Adipocyte (in vitro differentiated cells): ENCODE measurements around the gene DPYSL4.

Experiments
- DNase-seq: peaks from one replicate; pipeline ENCODE4 v3.0.0-alpha.2; 2015; ENCODE audit warnings: low read depth
- H3K27me3 ChIP-seq: replicated peaks from 2 replicates; pipeline ENCODE4 v1.7.0; 2013; ENCODE audit warnings: mild to moderate bottlenecking, low read length, moderate library complexity; ENCODE audit not compliant: control insufficient read depth, insufficient read depth
- H3K36me3 ChIP-seq: 2 replicates; pipeline ENCODE4 v1.7.0; 2013; ENCODE audit warnings: low read length, mild to moderate bottlenecking, moderate library complexity; ENCODE audit not compliant: control insufficient read depth, insufficient read depth, severe bottlenecking
- H3K4me1 ChIP-seq: 2 replicates; pipeline ENCODE4 v1.7.0; 2013; ENCODE audit warnings: mild to moderate bottlenecking, low read length, moderate library complexity; ENCODE audit not compliant: control insufficient read depth, insufficient read depth
- H3K4me3 ChIP-seq: 2 replicates; pipeline ENCODE4 v1.7.0; 2013; ENCODE audit warnings: mild to moderate bottlenecking, low read length, moderate library complexity
- H3K9ac ChIP-seq: 2 replicates; pipeline ENCODE4 v1.7.0; 2013; ENCODE audit warnings: mild to moderate bottlenecking, low read length, moderate library complexity
- H3K9me3 ChIP-seq: 2 replicates; pipeline ENCODE4 v1.7.0; 2013; ENCODE audit warnings: mild to moderate bottlenecking, low read length, moderate library complexity; ENCODE audit not compliant: control insufficient read depth

The DPYSL4 gene

DNA sequence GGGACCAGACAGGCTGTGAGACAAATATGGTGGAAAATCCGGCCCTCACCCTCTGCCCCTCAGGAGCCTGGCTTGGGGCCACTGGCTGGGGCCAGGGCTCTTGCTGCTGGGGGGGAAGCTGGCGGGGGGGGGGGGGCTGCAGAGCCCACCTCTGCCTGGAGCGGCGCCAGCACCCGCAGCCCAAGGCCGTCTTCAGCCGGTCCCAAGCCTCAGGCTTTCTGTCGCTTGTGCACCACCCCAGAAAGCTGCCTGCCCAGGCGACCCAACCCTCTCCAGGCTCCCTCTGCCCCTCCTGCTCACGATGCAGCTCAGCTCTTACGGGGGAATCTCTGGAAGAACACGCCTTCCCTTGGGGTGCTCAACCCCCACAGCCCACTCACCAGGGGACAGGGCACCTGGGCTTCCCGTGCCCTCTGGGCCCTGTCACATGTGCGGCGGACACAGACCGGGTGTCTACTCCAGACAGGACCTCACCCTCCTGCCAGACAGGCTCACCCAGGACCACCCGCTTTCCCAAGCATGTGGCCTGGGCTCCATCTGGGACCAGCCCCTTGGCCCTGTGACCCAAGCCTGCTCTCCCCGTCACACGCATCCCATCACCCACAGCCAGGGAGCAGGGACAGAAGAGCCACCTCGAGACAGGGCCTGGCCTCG is 43.9 kb downstream of the DPYSL4 start:
- Histone ChIP-seq H3K36me3 (no peaks in the 10 kb centered on the region), H3K4me3 (no peak overlapping the region), H3K4me1 (no peaks in the 10 kb centered on the region), H3K9ac (no peak overlapping the region), H3K9me3 (no peaks in the 10 kb centered on the region), H3K27me3 (no peaks in the 10 kb centered on the region)
- no peak for DNase-seq

DNA sequence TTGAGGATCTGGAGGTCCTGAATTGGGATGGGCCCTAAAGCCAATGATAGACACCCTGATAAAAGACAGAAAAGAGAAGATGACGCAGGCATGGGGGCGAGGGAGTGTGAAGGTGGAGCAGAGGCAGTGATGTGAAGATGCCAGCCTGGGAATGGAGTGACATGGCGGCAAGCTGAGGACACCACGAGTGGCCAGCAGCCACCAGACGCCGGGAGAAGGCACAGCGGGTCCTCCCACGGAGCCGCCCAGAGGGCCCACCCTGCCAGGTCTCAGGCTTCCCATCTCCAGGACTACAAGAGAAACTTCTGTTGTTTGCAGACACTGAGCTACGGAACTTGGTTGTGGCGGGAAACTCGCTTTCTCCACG is 44.9 kb downstream of the DPYSL4 start:
- no peak for DNase-seq
- Histone ChIP-seq H3K9me3 (no peaks in the 10 kb centered on the region), H3K9ac (no peak overlapping the region), H3K36me3 (no peaks in the 10 kb centered on the region), H3K4me1 (no peaks in the 10 kb centered on the region), H3K27me3 (no peaks in the 10 kb centered on the region), H3K4me3 (no peak overlapping the region)

DNA sequence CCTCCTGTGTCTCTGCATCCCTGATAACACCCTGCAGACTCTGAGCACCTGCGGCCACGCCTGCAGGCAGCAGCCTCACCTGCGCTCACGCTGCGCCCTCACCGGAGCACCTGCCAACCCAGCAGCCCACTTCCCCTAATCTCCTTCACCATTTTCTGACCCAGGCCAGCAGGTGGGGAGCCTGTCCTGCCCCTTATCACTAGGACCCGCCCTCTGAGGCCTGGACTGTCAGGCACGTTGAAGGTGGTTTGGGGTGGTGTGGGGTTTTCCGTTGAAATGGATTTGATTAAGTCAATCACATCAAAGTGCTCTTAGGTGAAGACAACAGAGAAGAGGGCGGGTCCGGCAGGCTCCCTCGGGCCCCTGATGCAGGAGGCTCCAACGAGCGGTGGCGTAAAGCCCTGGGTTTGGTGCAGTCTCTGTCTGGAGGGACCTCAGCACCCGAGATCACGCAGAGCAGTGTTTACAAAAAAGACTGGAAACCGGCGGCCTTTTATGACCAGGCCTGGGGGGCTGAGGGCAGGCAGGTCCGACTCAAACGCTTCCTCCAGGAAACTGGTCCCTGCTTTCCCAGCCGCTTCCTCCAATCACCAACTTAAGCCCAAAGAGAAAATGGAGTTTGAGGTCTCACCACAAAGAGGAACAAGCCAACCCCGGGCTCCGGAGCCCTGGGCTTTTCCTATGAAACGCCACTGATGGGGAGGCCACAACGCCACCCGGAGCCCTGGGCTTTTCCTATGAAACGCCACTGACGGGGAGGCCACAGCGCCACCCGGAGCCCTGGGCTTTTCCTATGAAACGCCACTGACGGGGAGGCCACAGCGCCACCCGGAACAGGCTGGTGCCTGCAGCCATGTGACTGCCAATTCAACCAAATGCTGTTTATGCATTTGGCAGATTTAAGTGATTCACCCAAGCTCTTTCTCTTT is 45.5 kb downstream of the DPYSL4 start:
- Histone ChIP-seq H3K4me3 (no peak overlapping the region), H3K36me3 (no peaks in the 10 kb centered on the region), H3K9ac (no peak overlapping the region), H3K9me3 (no peaks in the 10 kb centered on the region), H3K4me1 (no peaks in the 10 kb centered on the region), H3K27me3 (no peaks in the 10 kb centered on the region)
- no peak for DNase-seq

DNA sequence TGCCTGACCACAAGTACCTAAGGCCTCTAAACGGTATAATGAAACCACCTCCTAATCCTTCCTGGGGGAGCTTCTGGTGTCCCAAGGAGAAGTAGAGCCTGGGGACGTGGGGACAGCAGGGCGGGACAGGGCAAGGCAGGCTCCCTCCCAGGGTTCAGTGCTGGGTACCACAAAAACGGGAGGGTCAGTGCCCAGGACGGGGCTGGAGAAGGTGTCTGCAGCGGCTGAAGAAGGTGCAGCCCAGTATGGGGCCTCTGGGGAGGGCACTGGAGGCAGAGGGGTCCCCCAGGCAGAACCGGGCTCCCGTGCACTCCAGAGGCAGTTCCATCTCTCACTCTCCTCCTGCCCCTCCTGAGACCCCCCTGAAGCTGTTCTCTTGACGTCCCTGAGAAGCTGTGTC is 46.2 kb downstream of the DPYSL4 start:
- H3K9me3 ChIP-seq = no peaks in the 10 kb centered on the region

DNA sequence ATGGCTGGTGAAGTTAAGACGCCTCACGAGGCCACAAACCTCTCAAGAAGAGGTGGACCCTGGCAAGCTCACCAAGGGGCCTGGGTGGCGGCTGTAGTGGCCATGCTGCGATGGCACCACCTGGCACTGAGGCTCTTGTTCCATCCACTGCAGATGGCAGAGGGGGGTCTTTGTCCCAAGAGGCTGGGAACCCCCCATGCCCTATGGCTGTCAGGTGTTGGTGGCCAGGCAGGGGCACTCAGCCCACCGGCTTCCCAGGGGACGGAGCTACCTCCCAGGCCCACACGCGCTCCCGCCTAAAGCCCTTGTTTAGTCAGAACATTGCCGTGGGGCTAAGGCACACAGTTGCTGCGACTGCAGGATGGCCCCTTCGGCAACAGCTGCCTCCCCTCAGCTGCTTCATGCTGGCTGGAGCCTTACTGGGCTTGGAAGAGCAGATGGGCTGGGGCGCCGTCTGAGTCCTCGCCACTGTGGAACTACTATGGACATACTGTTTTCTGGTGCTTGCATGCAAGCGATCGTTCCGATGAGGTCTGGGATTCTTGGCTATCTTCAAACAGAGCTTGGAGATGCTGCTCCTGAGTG is 46.8 kb downstream of the DPYSL4 start:
- Histone ChIP-seq H3K36me3 (no peaks in the 10 kb centered on the region), H3K9me3 (no peaks in the 10 kb centered on the region), H3K27me3 (no peaks in the 10 kb centered on the region), H3K4me3 (no peak overlapping the region), H3K9ac (no peak overlapping the region), H3K4me1 (no peaks in the 10 kb centered on the region)
- no peak for DNase-seq

More for the DNA sequence above, 46.2 kb downstream of the DPYSL4 start:
- no peak for DNase-seq
- no peaks in the 10 kb centered on the region for H3K36me3 ChIP-seq
- H3K4me3 ChIP-seq = no peak overlapping the region
- H3K9ac ChIP-seq = no peak overlapping the region
- H3K4me1 ChIP-seq = no peaks in the 10 kb centered on the region
- H3K27me3 ChIP-seq = no peaks in the 10 kb centered on the region

DNA sequence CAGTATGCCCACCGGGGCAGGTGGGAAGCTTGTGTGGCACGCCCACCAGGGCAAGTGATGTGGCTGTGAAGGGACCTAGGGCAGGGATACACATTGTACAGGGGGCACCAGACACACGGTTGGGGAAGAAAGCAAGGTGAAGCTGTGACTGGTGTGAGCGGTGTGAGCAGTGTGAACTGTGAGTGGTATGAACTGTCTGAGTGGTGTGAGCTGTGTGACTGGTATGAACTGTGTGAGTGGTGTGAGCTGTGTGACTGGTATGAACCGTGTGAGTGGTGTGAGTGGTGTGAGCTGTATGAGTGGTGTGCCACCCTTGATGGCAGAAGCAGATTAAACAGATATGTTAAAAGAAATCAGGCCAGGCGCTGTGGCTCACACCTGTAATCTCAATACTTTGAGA is 48.1 kb downstream of the DPYSL4 start:
- DNase-seq = no peak
- Histone ChIP-seq H3K27me3 (no peaks in the 10 kb centered on the region), H3K36me3 (no peaks in the 10 kb centered on the region), H3K4me1 (no peaks in the 10 kb centered on the region), H3K9ac (no peak overlapping the region), H3K9me3 (no peaks in the 10 kb centered on the region), H3K4me3 (no peak overlapping the region)

DNA sequence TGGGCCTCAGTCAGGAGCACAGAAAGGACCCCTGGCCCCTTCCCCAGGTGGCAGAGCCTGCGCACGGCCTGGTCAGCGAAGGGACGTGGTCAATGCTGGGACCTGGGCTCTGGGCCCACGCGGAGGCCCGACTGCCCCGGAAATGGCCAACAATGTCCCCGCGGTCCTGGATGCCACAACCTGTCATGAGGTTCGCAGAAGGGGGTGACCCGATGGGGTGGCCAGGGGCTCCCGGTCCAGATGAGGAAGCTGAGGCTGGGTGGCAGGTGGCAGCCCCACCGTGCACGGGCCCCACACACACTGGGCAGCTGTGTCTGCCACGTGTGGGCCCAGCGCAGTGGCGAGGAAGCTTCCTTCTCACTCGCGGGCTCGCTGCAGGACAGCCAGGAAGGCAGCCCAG is 49.4 kb downstream of the DPYSL4 start:
- Histone ChIP-seq H3K36me3 (no peaks in the 10 kb centered on the region), H3K4me3 (no peak overlapping the region), H3K27me3 (no peaks in the 10 kb centered on the region), H3K9ac (no peak overlapping the region), H3K4me1 (no peaks in the 10 kb centered on the region), H3K9me3 (no peaks in the 10 kb centered on the region)
- DNase-seq = no peak

DNA sequence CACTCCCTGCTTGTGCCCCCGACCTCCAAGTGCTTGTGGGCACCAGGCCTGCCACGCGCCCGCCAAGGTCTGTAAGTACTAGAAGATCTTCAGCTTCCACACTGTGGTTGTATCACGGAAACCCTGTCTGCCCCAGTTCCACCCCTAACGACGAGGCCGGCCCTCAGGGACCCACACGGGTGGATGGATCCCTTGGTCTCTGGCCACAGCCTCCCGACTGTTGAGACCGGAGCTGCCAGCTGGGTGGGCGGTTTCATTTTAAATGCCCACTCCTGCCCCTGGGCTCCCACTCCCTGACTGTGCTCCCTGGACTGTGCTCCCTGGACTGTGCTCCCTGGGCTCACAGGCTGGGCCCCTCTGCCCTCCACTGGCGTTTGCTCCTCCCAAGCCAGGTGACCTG is 50.1 kb downstream of the DPYSL4 start:
- no peaks in the 10 kb centered on the region for H3K36me3 ChIP-seq
- H3K4me3 ChIP-seq = no peak overlapping the region
- H3K4me1 ChIP-seq = no peaks in the 10 kb centered on the region
- H3K27me3 ChIP-seq = no peaks in the 10 kb centered on the region
- H3K9me3 ChIP-seq = no peaks in the 10 kb centered on the region
- no peak for DNase-seq
- H3K9ac ChIP-seq = no peak overlapping the region

DNA sequence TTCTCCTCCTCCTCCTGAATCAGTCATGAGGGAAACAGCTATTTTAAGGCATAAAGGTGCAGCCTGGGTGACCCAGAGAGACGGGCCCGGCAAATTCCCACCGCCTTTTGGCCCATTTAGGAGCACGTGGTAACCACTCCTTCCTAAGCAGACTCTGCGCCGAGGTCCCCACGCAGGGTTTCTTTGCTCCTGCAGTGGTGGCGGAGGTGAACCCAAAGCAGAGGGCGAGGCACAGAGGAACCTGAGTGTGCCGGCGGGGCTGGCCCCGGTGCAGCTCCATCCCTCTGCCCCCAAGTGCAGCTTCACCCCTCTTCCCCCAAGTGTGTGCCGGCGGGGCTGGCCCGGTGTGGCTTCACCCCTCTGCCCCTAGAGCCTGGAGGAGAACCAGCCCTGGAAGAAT is 50.6 kb downstream of the DPYSL4 start:
- DNase-seq = no peak
- H3K27me3 ChIP-seq = no peaks in the 10 kb centered on the region
- H3K36me3 ChIP-seq = no peaks in the 10 kb centered on the region
- H3K4me3 ChIP-seq = no peak overlapping the region
- no peaks in the 10 kb centered on the region for H3K9me3 ChIP-seq
- H3K4me1 ChIP-seq = no peaks in the 10 kb centered on the region
- H3K9ac ChIP-seq = no peak overlapping the region

DNA sequence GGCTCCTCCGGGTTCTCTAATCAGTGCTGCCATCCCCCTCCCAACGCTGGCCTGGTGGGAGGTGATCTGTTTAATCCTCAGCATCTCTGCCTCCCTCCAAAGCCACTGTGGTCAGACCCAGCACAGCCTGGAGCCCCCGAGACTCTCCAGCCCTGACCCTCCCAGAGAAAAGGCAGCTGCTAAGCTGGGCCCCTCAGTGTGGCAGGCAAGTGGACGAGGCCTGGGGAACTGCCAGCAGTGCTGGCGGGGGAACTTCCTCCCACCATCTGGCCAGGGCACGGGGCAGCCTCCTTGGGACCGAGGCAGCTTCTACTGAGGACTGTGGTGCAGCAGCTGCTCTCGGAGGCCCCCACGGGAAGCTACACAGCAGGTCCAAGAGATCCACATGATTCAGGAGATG is 51.1 kb downstream of the DPYSL4 start:
- H3K4me1 ChIP-seq = no peaks in the 10 kb centered on the region
- no peaks in the 10 kb centered on the region for H3K36me3 ChIP-seq
- H3K9me3 ChIP-seq = no peaks in the 10 kb centered on the region
- no peak for DNase-seq
- H3K4me3 ChIP-seq = no peak overlapping the region
- no peaks in the 10 kb centered on the region for H3K27me3 ChIP-seq
- no peak overlapping the region for H3K9ac ChIP-seq

DNA sequence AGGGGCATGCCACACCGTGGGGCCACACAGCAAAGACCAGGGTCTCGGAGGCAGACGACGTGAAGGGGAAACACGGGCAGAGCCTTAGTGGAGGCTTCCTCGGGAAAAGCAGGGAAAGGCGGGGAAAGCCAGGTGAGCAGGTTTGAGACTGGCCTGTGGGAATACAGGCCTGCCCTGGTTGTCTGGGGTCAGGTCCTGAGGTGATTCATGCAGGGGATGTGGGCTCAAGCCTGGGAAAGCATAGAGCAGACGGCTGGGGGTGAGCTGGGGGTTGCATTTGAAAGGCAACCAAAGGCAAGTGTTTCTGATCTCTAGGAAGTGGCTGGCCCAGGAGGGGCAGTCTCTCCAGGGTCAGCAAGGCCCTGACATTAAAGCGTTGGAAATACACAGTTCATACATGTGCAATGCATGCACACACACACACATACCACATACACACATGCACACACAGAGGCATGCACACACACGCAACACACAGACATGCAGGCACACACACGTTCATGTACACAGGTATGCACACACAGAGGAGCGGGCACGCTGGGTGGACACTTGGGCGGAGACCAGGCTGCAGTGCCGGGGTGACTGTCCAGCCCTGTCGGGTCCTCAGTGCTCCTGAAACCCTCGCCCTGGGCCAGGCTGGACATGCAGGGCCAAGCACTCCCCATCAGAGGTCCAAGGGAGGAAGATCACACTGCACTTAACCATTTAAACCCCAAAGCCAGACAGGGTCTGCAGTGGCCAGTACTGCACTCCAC is 51.8 kb downstream of the DPYSL4 start:
- H3K9ac ChIP-seq = no peak overlapping the region
- H3K27me3 ChIP-seq = no peaks in the 10 kb centered on the region
- H3K4me1 ChIP-seq = no peaks in the 10 kb centered on the region
- no peaks in the 10 kb centered on the region for H3K9me3 ChIP-seq
- no peak for DNase-seq
- H3K4me3 ChIP-seq = no peak overlapping the region
- no peaks in the 10 kb centered on the region for H3K36me3 ChIP-seq
